SK-N-SH treated with all-trans-retinoic acid at 6 μM for 48 hours (cell line): ENCODE data around the gene BTG2.

ENCODE experiments used
- ATAC-seq: fragments of 200-7000 bp; cut with Tn5 transposase; 3 replicates; pipeline ENCODE4 v1.9.1; 2020; ENCODE audit warnings: mild to moderate bottlenecking, moderate library complexity
- ARNTL ChIP-seq: fragments of 450-650 bp; formaldehyde crosslinking; IDR thresholded peaks from 2 replicates; pipeline ENCODE4 v1.5.0; 2020; ENCODE audit warnings: low read depth, mild to moderate bottlenecking, moderate library complexity, borderline replicate concordance
- BACH2 ChIP-seq: fragments of 250-450 bp; sonication (Bioruptor Pico); IDR thresholded peaks from 2 replicates; pipeline ENCODE4 v1.9.0; 2021; ENCODE audit warnings: mild to moderate bottlenecking, borderline replicate concordance
- CREB5 ChIP-seq: fragments of 250-450 bp; sonication (Bioruptor Pico); IDR thresholded peaks from 2 replicates; pipeline ENCODE4 v1.5.1; 2020; ENCODE audit warnings: low read depth, mild to moderate bottlenecking, moderate library complexity
- CSDC2 ChIP-seq: fragments of 250-450 bp; sonication (Bioruptor Pico); IDR thresholded peaks from 2 replicates; pipeline ENCODE4 v1.5.0; 2020; ENCODE audit warnings: mild to moderate bottlenecking, moderate library complexity
- ESRRG ChIP-seq: fragments of 250-450 bp; sonication (Bioruptor Pico); IDR thresholded peaks from 2 replicates; pipeline ENCODE4 v1.6.1; 2021; ENCODE audit warnings: mild to moderate bottlenecking
- GLIS3 ChIP-seq: fragments of 250-450 bp; sonication (Bioruptor Pico); IDR thresholded peaks from 2 replicates; pipeline ENCODE4 v1.5.0; 2020; ENCODE audit warnings: mild to moderate bottlenecking, moderate library complexity
- ISL1 ChIP-seq: fragments of 250-450 bp; sonication (Bioruptor Pico); IDR thresholded peaks from 2 replicates; pipeline ENCODE4 v2.1.2; 2022; ENCODE audit warnings: mild to moderate bottlenecking, moderate library complexity
- OSR1 ChIP-seq: fragments of 250-450 bp; sonication (Bioruptor Pico); IDR thresholded peaks from 2 replicates; pipeline ENCODE4 v1.8.0; 2022; ENCODE audit warnings: moderate library complexity, mild to moderate bottlenecking, inconsistent platforms
- POU6F1 ChIP-seq: fragments of 250-450 bp; sonication (Bioruptor Pico); IDR thresholded peaks from 2 replicates; pipeline ENCODE4 v1.8.0; 2021; ENCODE audit warnings: low read depth, mild to moderate bottlenecking, moderate library complexity, borderline replicate concordance
- PPARA ChIP-seq: fragments of 250-450 bp; sonication (Bioruptor Pico); IDR thresholded peaks from 2 replicates; pipeline ENCODE4 v1.5.0; 2020; ENCODE audit warnings: mild to moderate bottlenecking, borderline replicate concordance
- RARB ChIP-seq: fragments of 250-450 bp; sonication (Bioruptor Pico); IDR thresholded peaks from 2 replicates; pipeline ENCODE4 v1.8.0; 2021; ENCODE audit warnings: mild to moderate bottlenecking, moderate library complexity
- SNAI2 ChIP-seq: fragments of 250-450 bp; sonication (Bioruptor Pico); IDR thresholded peaks from 2 replicates; pipeline ENCODE4 v1.5.0; 2020; ENCODE audit warnings: mild to moderate bottlenecking, moderate library complexity
- TCF4 ChIP-seq: fragments of 250-450 bp; sonication (Bioruptor Pico); IDR thresholded peaks from 2 replicates; pipeline ENCODE4 v1.8.0; 2021; ENCODE audit warnings: mild to moderate bottlenecking, moderate library complexity, borderline replicate concordance
- TOX ChIP-seq: fragments of 250-450 bp; sonication (Bioruptor Pico); IDR thresholded peaks from 2 replicates; pipeline ENCODE4 v1.8.0; 2021; ENCODE audit warnings: mild to moderate bottlenecking, moderate library complexity, borderline replicate concordance
- TSHZ2 ChIP-seq: fragments of 250-450 bp; sonication (Bioruptor Pico); IDR thresholded peaks from 2 replicates; pipeline ENCODE4 v1.5.0; 2020; ENCODE audit warnings: mild to moderate bottlenecking, moderate library complexity
- ZC3H10 ChIP-seq: fragments of 250-450 bp; sonication (Bioruptor Pico); IDR thresholded peaks from 2 replicates; pipeline ENCODE4 v1.5.1; 2021; ENCODE audit warnings: mild to moderate bottlenecking, moderate library complexity
- ZFP3 ChIP-seq: fragments of 250-450 bp; sonication (Bioruptor Pico); IDR thresholded peaks from 2 replicates; pipeline ENCODE4 v1.5.0; 2020; ENCODE audit warnings: mild to moderate bottlenecking, moderate library complexity
- ZFP30 ChIP-seq: fragments of 450-650 bp; formaldehyde crosslinking; IDR thresholded peaks from 2 replicates; pipeline ENCODE4 v1.5.0; 2022; ENCODE audit warnings: mild to moderate bottlenecking, moderate library complexity
- ZNF565 ChIP-seq: fragments of 450-650 bp; formaldehyde crosslinking; conservative IDR thresholded peaks from 2 replicates; pipeline ENCODE4 v1.5.0; 2020; ENCODE audit warnings: low read depth, mild to moderate bottlenecking, moderate library complexity
- ZNF70 ChIP-seq: fragments of 450-650 bp; formaldehyde crosslinking; IDR thresholded peaks from 2 replicates; pipeline ENCODE4 v1.5.0; 2020; ENCODE audit warnings: mild to moderate bottlenecking, moderate library complexity
- ZNF8 ChIP-seq: fragments of 450-650 bp; formaldehyde crosslinking; IDR thresholded peaks from 2 replicates; pipeline ENCODE4 v1.5.0; 2020; ENCODE audit warnings: mild to moderate bottlenecking, moderate library complexity
- TF ChIP-seq, protein P1 (sequence below): fragments of 250-450 bp; sonication (Bioruptor Pico); IDR thresholded peaks from 2 replicates; pipeline ENCODE4 v1.5.1; 2021; ENCODE audit warnings: mild to moderate bottlenecking, moderate library complexity
- TF ChIP-seq, protein P2 (sequence below): fragments of 250-450 bp; sonication (Bioruptor Pico); IDR thresholded peaks from 2 replicates; pipeline ENCODE4 v1.8.0; 2020; ENCODE audit warnings: mild to moderate bottlenecking, moderate library complexity, borderline replicate concordance

Gene BTG2

GRCh38 chr1:203320591-203321272, 15.4 kb downstream of the BTG2 start:
- ATAC-seq, result no peak
- TF ChIP-seq, protein P1, sequence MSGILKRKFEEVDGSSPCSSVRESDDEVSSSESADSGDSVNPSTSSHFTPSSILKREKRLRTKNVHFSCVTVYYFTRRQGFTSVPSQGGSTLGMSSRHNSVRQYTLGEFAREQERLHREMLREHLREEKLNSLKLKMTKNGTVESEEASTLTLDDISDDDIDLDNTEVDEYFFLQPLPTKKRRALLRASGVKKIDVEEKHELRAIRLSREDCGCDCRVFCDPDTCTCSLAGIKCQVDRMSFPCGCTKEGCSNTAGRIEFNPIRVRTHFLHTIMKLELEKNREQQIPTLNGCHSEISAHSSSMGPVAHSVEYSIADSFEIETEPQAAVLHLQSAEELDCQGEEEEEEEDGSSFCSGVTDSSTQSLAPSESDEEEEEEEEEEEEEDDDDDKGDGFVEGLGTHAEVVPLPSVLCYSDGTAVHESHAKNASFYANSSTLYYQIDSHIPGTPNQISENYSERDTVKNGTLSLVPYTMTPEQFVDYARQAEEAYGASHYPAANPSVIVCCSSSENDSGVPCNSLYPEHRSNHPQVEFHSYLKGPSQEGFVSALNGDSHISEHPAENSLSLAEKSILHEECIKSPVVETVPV (CRISPR knock-in tag), result no peak
- TF ChIP-seq, protein P2, sequence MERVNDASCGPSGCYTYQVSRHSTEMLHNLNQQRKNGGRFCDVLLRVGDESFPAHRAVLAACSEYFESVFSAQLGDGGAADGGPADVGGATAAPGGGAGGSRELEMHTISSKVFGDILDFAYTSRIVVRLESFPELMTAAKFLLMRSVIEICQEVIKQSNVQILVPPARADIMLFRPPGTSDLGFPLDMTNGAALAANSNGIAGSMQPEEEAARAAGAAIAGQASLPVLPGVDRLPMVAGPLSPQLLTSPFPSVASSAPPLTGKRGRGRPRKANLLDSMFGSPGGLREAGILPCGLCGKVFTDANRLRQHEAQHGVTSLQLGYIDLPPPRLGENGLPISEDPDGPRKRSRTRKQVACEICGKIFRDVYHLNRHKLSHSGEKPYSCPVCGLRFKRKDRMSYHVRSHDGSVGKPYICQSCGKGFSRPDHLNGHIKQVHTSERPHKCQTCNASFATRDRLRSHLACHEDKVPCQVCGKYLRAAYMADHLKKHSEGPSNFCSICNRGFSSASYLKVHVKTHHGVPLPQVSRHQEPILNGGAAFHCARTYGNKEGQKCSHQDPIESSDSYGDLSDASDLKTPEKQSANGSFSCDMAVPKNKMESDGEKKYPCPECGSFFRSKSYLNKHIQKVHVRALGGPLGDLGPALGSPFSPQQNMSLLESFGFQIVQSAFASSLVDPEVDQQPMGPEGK (CRISPR knock-in tag), result no peak
- TF ChIP-seq ISL1 (CRISPR knock-in tag), result no peak
- no peak for TF ChIP-seq BACH2 (CRISPR knock-in tag)
- TF ChIP-seq ZFP3 (CRISPR knock-in tag), result no peak
- no peak for TF ChIP-seq ZFP30 (CRISPR knock-in tag)
- no peak for TF ChIP-seq ZNF70 (CRISPR knock-in tag)
- TF ChIP-seq ARNTL, result no peak
- no peak for TF ChIP-seq TCF4 (CRISPR knock-in tag)
- no peak for TF ChIP-seq TSHZ2
- TF ChIP-seq RARB, result no peak
- TF ChIP-seq CSDC2 (CRISPR knock-in tag), result no peak
- TF ChIP-seq OSR1, result no peak
- no peak for TF ChIP-seq POU6F1
- no peak for TF ChIP-seq ZNF8 (CRISPR knock-in tag)
- no peak for TF ChIP-seq TOX
- TF ChIP-seq ZC3H10 (CRISPR knock-in tag), result no peak
- no peak for TF ChIP-seq CREB5 (CRISPR knock-in tag)
- TF ChIP-seq PPARA, result no peak
- TF ChIP-seq, all 23 proteins: peak for 0

GRCh38 chr1:203321273-203322052, 16.1 kb downstream of the BTG2 start:
- no peak for ATAC-seq
- TF ChIP-seq, protein P2 (CRISPR knock-in tag), result no peak
- no peak for TF ChIP-seq SNAI2 (CRISPR knock-in tag)
- no peak for TF ChIP-seq ZNF565 (CRISPR knock-in tag)
- TF ChIP-seq ZNF70 (CRISPR knock-in tag), result no peak
- no peak for TF ChIP-seq ESRRG
- TF ChIP-seq, protein P1 (CRISPR knock-in tag), result no peak
- no peak for TF ChIP-seq PPARA
- TF ChIP-seq ZFP3 (CRISPR knock-in tag), result no peak
- no peak for TF ChIP-seq TCF4 (CRISPR knock-in tag)
- no peak for TF ChIP-seq BACH2 (CRISPR knock-in tag)
- no peak for TF ChIP-seq ARNTL
- TF ChIP-seq GLIS3 (CRISPR knock-in tag), result no peak
- no peak for TF ChIP-seq ISL1 (CRISPR knock-in tag)
- TF ChIP-seq ZNF8 (CRISPR knock-in tag), result no peak
- TF ChIP-seq POU6F1, result no peak
- TF ChIP-seq ZFP30 (CRISPR knock-in tag), result no peak
- no peak for TF ChIP-seq RARB
